Measurements from ENCODE around the gene ASTN2.
"Not testable (repeated sequence)": the region's sequence is repeated elsewhere in the genome, so short reads cannot be mapped to it uniquely, and the experiment has no call there.

Gene ASTN2

DNA sequence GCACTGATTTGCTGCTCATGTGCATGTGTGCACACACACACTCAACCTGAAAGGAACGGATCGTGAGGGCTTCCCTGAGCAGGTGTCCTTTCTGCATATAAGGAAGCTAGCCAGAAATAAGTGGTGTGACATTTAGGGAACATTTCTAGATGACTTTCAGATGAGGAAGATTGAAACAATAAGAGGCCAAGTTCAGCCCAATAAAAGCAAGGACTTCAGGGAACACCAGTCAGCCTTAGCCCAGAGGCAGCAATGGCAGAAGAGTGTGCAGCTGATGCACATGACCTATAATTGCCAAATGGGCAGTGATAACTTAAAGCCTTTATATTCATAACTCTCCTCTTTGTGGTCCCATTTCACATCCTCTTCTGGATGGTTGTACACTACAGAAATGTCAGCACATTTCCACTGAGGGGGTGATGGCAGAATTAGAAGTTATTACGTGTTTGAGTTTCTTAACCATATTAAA is 472.2 kb downstream of the ASTN2 start:
- no peak for DNase-seq

DNA sequence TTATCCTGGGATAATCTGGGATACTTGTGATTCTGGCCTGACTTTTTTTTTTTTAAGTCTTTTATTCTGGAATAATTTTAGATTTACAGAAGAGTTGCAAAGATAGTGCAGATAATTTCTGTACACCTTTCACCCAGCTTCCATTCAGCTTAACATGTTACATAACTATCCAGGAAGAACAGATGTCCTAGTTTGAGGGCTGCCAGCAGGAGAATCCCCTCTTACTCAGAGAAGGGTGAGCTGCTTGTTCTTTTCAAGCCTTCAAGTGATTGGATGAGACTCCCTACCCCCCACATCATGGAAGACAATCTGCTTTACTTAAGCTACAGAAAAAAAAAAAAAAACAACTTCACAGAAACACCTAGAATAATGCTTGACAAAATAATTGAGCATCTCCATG is 473.6 kb downstream of the ASTN2 start:
- DNase-seq, result no peak

GRCh38 chr9:116940614-116941215 is 474.1 kb downstream of the ASTN2 start:
- no peak for DNase-seq

GRCh38 chr9:116939614-116940013 is 475.2 kb downstream of the ASTN2 start:
- DNase-seq, result no peak

GRCh38 chr9:116939161-116939560 is 475.7 kb downstream of the ASTN2 start:
- DNase-seq, result no peak

- DNase-seq, result no peak
Measured at GRCh38 chr9:116937361-116937760, 477.5 kb downstream of the ASTN2 start.

DNA sequence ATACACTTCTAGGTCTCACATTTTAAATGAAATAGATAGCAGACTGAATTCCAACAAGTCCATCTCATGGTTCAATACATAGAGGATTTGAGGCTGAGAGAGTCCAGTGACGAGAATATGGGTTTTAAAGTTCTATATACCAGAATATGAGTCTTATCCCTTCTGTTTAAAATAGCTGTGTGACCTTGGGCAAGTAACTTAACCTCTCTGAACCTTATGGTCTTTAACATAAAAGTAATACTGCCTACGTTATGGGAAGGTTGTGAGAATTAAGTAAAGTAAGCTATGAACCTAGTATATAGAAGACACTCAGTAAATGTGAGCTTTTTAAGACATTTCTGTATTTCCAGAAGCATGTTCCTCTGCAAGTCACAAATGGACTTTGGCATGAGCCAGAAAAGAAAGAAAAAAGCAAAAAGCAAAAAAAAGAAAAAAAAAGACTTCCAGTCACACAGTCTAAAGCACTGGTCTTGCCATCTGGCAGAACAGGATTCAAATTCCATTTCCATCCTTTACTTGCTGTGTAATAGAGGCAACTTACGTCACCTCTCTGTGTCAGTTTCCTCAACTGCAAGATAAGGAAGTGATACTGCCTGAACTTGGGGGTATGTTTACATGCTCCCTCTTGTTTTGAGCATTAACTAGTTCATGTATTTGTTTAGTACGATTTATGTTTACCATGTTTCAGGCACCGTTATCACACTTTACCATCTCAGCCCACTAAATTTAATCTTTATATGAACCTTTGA is 479.5 kb downstream of the ASTN2 start:
- DNase-seq, result no peak

DNA sequence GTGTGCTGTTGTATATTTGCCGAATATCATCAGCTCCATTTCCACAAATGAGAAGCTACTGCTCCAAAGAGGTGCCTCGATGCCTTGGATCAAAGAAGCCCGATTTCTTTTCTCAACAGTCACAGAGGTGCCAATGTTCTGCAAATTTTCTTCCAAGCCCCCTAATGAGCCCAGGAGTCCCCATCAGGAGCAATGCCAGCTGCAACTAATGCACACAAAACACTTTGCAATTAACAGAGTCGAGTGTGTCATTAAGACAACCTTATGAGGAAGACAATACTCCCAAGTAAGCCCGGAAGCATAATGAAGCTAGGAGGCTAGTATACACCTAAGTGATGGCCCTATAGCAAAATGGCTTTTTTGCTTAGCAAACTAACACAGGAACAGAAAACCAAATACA is 480.7 kb downstream of the ASTN2 start:
- no peak for DNase-seq

DNA sequence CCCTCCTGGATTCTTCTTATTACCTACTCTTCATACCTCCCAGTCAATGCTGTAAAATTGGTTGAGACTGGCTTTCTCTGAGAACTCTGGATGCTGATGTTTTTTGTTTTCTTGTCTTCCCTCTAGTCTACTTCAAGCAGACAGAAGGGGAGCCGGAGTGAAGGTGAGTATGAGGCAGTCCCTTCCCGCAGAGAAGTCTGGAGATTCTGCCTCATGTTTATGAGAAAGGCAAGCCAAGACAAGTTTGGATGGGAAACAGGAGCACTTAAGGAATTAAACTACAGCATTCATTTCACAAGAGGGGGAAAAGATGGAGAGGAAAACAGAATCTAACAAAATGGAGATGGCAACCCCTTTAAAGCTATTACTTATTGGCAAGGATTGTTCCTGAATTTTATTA is 481.6 kb downstream of the ASTN2 start:
- DNase-seq, result no peak

DNA sequence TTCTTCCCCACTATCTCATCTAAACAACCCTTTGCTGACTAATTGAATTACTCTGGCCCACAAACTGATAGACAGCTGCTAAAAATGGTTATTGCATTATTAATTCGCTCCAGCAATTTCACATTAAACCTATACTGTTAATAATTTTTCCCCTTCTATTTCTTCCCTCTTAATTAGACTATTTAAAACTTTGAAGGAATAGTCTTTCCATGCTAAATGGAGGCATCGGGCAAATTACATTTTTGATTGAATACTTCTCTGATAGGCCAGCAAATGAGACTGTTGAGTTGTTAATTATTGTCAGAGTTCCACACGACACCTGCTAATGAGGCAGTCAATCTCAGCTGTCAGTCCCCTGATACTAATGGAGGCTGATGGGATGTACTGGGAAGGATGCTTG is 485.2 kb downstream of the ASTN2 start:
- no peak for DNase-seq

DNA sequence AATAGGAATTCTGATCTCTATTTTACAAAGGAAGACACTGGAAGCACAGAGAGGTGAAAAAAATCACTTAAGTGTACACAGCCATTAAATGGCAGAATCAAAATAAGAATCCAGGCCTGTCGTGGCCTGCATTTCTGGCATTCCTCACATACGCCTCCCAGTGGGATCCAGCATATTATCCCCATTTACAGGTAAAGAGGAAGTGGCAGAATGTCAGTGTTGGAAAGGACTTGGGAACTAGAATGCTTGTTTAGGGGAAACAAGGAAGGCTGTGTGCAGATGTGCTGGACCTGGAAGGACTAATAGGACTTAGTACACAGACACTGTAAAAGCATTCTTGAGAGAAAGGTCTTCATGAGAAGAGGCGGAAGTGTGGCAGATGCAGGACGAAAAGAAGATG is 486.0 kb downstream of the ASTN2 start:
- DNase-seq, result no peak

DNA sequence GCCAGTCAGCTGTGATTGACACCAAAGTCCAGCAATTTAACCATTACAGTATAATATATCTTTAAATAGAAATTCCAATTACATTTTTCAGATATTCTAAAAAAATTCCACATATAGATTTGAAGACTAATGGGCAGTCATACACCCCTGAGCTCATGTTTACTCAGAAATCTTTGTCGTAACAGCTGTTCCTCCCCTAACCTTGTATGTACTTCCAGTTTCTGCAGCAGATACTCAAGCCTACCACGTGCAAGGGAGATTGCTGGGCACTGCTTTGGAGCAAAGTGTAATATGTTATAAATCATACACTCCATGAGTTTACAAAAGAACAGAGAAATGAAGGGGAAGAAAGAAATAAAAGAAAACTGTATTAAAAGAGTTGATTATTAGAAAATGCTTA is 486.6 kb downstream of the ASTN2 start:
- no peak for DNase-seq

- no peak for DNase-seq
Measured at GRCh38 chr9:116927726-116928125, 487.1 kb downstream of the ASTN2 start.

- no peak for DNase-seq
Measured at GRCh38 chr9:116925121-116925520, 489.7 kb downstream of the ASTN2 start.

DNA sequence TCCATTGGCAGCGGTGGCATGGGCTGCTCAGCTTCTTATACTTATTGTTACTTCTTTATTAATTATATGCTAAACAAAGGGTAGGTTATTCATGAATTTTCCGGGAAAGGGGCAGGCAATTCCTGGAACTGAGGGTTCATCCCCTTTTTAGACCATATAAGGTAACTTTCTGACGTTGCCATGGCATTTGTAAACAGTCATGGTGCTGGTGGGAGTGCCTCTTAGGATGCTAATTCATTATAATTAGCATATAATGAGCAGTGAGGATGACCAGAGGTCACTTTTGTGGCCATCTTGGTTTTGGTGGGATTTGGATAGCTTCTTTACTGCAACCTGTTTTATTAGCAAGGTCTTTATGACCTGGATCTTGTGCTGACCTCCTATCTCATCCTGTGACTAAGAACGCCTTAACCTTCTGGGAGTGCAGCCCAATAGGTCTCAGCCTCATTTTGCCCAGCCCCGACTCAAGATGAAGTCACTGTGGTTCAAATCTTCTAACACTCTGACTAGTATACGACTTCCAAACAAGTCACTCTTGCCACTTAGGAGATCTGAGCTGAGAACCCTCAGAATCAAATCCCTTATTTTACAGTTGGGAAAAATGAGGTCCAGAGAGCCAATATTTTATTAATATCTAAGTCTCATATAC is 490.3 kb downstream of the ASTN2 start:
- no peak for DNase-seq

GRCh38 chr9:116917895-116918508 is 496.9 kb downstream of the ASTN2 start:
- DNase-seq, result not testable (repeated sequence)

- no peak for DNase-seq
Measured at GRCh38 chr9:116913536-116913935, 501.3 kb downstream of the ASTN2 start.

- no peak for DNase-seq
Measured at GRCh38 chr9:116910201-116910600, 504.7 kb downstream of the ASTN2 start.

- no peak for DNase-seq
Measured at GRCh38 chr9:116907989-116908388, 506.9 kb downstream of the ASTN2 start.

DNA sequence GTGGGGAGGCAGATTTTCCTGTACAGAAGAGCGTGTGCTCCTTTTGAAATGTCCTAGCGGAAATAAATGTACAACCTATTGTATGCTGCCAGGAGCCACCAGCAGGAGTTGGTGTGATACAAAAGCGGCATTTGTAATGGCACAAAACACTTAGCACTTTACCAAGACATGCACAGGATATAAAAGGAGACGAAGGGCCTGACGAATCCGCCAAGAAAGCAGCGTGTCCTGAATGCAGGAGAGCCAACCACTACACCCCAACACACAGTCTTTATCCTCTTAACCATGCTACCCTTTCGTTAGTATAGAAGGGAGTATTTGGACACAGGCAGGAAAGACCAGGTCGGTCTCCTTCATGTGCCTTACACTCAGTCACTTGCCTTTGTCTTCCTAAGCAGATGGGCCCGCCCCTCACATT is 509.7 kb downstream of the ASTN2 start:
- no peak for DNase-seq

DNA sequence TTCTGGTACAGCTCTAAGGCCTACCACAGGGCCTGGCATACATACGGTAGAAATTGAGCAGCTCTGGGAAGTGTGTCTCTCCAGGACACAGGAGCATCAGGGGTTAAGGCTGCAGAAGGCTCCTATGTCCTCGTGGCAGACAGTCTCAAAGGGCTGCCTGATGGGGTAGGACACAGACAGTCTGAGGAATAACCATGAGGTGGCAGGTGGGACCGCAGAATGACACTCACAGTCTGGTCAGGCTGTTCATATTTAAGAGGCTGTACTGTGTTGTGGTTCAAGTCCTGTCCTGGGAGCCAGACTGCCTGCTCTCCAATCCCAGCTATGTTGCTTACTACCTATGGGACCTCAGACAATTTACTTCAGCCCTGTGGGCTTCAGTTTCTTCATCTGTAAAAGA is 510.7 kb downstream of the ASTN2 start:
- no peak for DNase-seq

DNA sequence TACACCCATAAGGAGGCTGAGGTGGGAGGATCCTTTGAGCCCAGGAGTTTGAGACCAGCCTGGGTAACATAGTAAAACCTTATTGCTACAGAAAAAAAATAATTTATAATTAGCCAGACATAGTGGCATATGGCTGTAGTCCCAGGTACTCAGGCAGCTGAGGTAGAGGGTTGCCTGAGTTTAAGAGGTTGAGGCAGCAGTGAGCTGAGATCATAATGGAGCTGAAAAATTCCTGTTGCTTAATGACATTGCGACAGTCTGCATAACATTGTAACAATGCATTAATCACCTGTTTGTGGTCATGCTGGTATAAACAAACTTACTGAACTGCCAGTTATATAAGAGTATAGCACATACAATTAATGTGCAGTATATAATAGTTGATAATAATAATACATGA is 513.6 kb downstream of the ASTN2 start:
- no peak for DNase-seq

DNA sequence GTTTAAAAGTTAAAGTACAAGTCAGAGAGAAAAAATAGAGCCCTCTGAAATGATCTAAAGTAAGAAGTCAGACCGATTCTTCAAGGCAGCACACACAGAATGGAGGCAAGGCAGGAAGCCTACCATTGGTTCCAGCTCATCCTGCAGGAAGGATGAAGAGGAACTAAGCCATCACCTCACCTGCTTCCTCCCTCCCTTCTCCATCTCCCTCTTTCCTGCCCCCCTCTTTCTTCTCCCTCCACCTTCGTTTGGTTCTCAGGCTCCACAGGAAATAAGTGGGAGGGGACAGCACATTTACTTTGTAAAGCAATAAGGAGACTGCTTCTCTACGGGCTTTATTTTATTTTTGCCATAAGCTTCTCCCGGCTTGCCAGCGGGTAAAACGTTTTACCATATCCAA is 514.3 kb downstream of the ASTN2 start:
- no peak for DNase-seq

- DNase-seq, result no peak
Measured at GRCh38 chr9:116900007-116900367, 514.9 kb downstream of the ASTN2 start.
